ENCODE measurements around the gene EFNA5. TPM values are rescaled to one million over a fixed set of nuclear protein-coding genes. Genes with fewer than 3 reads are reported as not detected.

Gene EFNA5
- total RNA-seq, 4 donors from 2014 or later, result 7.7 to 18.6 (median 9.9) TPM

- no peak for TF ChIP-seq CTCF (IDR thresholded peaks at IDR 0.05; ENCODE audit: low read depth)
Measured at GRCh38 chr5:107474716-107475489, 195.8 kb downstream of the EFNA5 start.

GRCh38 chr5:107474361-107474715 lies 196.4 kb downstream of the EFNA5 start:
- TF ChIP-seq CTCF (IDR thresholded peaks at IDR 0.05; ENCODE audit: low read depth), result no peak

- no peak for TF ChIP-seq CTCF (IDR thresholded peaks at IDR 0.05; ENCODE audit: low read depth)
Measured at GRCh38 chr5:107472620-107473064, 198.1 kb downstream of the EFNA5 start.

GRCh38 chr5:107470295-107470582 lies 200.5 kb downstream of the EFNA5 start:
- TF ChIP-seq CTCF (IDR thresholded peaks at IDR 0.05; ENCODE audit: low read depth), result no peak

- TF ChIP-seq CTCF (IDR thresholded peaks at IDR 0.05; ENCODE audit: low read depth), result no peak
Measured at GRCh38 chr5:107469485-107470294, 201.0 kb downstream of the EFNA5 start.

- no peak for TF ChIP-seq CTCF (IDR thresholded peaks at IDR 0.05; ENCODE audit: low read depth)
Measured at GRCh38 chr5:107469064-107469463, 201.7 kb downstream of the EFNA5 start.

- no peak for TF ChIP-seq CTCF (IDR thresholded peaks at IDR 0.05; ENCODE audit: low read depth)
Measured at GRCh38 chr5:107468276-107468675, 202.5 kb downstream of the EFNA5 start.
